HG03159 (cell line): ENCODE results near the gene NKIRAS2.
"Not testable (repeated sequence)": the region's sequence is repeated elsewhere in the genome, so short reads cannot be mapped to it uniquely, and the experiment has no call there.

Source experiments
- ATAC-seq: cut with Tn5 transposase; IDR thresholded peaks from one replicate; pipeline ENCODE4 v1.9.1; 2021; ENCODE audit warnings: mild to moderate bottlenecking, moderate library complexity; ENCODE audit not compliant: unreplicated experiment

Gene NKIRAS2

GRCh38 chr17:41996855-41997164, 23.1 kb upstream of the NKIRAS2 start:
- ATAC-seq: no peak

GRCh38 chr17:41998497-41998896, 21.4 kb upstream of the NKIRAS2 start:
- no peak for ATAC-seq

DNA sequence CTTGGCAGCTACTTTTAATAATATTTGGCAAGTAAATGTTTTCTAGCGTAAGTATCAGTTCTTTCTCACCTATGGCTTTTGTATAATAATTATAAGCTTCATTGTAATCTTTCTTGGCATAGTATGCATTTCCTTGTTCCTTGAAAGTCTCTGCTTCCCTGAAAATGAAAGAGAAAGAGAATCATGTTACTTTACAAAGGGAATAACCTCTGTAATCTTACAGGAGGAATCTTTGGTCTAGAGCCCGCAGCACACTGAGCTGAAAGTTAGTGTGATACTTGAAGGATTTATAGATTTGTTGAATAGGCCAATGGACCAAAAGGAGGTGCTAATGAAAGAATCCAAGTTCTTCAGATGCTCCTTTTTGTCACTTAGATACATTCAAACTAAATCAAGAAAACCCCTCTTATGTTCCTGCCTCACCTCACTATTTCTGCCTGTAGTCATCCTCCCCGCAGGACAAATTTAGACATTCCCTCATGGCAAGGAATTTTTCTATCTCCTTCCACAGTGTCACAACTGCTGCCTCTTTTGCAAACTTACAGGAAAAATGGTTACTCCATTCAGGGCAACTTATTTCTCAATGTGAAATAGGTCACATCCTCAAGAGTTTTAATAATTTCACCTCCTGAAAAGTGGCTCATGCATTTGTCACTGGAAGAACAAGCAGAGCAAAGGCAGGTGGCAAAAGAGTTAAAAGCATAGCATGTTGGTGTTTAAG, 19.3 kb upstream of the NKIRAS2 start:
- no peak for ATAC-seq

DNA sequence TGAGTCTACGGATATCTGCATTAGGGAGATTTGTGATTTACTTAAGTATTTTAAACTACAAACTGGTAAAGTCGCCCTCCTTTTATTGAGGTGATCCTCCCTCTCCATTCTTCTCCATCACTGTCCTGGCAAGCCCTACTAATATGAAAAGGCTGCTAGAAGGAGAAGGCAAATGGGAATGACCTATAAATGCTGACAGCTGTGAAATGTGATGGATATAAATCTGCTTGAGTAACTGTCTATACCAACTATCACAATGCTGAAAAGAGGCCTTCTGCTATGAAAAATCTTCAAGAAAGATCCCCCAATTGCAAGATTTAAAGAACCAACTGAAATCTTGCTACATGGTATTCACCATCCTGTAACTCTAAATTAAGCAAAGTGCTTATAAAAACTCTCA, 18.2 kb upstream of the NKIRAS2 start:
- no peak for ATAC-seq

GRCh38 chr17:42002175-42002791, 17.6 kb upstream of the NKIRAS2 start:
- no peak for ATAC-seq

DNA sequence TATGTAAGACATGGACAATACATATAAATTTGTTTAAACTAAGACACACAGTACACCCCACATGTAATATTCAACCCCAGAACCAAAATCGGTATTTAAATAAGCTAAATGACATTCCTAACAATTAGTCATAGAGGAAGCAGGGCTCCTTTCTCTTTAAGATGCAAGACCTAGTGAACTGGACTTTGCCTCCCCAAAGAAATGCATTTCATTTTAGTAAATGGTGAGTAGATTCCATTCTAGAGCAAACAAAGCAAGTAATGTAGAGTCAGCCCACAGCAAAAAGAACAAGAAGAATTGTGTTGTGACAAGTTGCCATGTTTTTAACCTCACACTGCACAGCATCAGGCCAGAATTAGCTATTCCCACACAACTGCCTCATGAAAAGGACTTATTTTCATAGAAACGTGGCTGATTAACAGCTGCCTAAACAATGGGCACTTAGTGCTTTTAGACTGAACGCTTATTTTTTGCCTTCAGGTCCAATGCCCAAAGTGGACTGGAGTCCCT, 17.0 kb upstream of the NKIRAS2 start:
- ATAC-seq: no peak

GRCh38 chr17:42005166-42005565, 14.7 kb upstream of the NKIRAS2 start:
- ATAC-seq: no peak

- ATAC-seq: no peak
Observed at GRCh38 chr17:42009170-42009569, 10.7 kb upstream of the NKIRAS2 start.

DNA sequence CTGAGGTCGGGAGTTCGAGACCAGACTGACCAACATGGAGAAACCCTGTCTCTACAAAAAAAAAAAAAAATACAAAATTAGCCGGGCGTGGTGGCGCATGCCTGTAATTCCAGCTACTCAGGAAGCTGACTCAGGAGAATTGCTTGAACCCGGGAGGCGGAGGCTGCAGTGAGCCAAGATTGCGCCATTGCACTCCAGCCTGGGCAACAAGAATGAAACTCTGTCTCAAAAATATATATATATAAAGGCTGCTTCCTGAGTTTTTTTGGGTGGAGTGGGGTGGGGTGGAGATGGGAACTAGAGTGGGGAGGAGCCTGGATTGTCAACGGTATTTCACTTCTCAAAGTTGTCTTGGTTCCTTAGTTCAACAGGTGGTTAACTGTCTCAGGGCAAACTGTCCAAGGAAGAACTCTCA, 9.6 kb upstream of the NKIRAS2 start:
- not testable (repeated sequence) for ATAC-seq

DNA sequence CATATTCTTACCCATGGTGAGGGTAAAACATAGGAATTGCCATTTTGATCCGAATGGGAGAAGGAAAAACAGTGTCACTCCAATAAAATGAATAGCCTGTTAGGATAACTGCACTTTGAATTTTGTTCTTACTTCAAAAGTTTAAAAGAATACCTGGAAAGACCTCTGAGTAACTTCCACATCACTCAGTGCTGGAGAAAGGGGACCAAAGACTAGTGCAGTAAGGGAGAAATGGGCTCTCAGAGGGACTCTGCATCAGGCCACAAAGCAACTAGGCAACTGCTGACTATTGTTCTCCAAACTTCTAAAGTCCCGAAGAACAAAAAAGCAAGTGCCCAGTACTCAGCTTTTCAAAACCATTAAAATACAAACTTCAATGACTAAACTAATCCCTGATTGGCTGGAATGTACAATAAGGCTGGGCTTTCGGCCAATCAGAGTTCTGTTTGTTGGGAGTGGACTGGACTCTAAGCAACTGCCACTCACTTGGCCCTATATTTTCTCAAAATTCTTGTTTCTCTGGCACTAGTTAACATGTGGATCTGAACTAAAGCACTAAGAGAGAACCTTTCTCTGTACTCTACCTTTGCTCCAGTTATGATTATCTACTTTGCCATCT, 8.9 kb upstream of the NKIRAS2 start:
- ATAC-seq: no peak

GRCh38 chr17:42012363-42012762, 7.5 kb upstream of the NKIRAS2 start:
- ATAC-seq: not testable (repeated sequence)

- ATAC-seq: not testable (repeated sequence)
Observed at GRCh38 chr17:42013740-42014139, 6.2 kb upstream of the NKIRAS2 start.

- ATAC-seq: no peak
Observed at GRCh38 chr17:42016411-42016831, 3.5 kb upstream of the NKIRAS2 start.

GRCh38 chr17:42016941-42017865, 2.7 kb upstream of the NKIRAS2 start, which contains the start of gene DNAJC7:
TSS of gene DNAJC7 (minus strand) at chr17:42017439. CDS start at chr17:42017416, 23 bp downstream.
- ATAC-seq: peak; percentile 76

DNA sequence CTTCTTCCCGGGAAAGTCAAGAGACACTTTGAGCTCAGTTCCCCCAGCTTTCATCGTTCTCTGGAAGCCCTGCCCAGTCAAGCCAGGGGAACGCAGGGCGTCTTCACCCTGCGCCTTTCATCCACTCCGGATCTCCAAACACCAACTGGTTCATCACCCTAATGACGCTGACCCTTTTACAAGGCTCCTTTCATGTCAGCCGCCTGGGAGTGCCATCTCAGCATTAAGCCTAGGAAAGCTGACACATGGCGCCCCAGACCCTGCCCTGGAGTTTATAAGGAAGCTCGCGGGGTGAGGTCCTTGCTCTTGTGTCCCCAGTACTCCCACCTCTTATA, 2.1 kb upstream of the NKIRAS2 start:
- peak; percentile 10 for ATAC-seq

DNA sequence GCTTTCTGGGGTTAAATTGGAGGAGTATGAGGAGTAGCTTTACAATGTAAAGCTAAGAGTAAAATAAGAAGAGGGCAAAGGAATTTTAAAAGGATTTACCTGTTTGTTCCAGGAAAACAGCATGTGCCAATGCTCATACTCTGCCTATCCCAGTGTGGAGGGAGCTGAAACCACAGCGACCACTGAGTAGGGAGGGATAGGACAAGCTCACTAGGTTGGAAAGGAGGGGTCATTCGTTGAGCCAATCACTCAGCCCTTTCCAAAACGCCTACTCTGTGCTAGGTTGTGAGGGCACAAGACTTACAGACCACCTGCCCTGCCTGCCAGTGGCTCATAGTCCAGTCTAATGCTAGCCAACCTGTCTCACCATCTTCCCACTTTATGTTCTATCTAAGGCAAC, 1.6 kb upstream of the NKIRAS2 start:
- ATAC-seq: no peak

GRCh38 chr17:42018988-42019387, 902 bp upstream of the NKIRAS2 start:
- ATAC-seq: no peak

DNA sequence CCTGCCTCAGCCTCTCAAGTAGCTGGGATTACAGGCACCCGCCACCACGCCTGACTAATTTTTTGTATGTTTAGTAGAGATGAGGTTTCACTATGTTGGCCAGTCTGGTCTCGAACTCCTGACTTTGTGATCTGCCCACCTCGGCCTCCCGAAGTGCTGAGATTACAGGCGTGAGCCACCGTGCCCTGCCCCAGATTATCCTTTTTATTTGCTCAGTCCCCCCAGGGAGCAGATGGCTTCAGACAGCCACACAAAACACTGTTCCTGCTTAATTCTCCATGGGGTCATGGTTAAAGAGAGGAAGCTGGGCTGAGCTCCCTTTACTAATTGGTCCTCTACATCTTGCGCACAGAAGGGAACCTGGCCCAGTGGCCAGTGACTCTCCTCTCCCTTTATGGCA, 955 bp downstream of the NKIRAS2 start:
- ATAC-seq: not testable (repeated sequence)

GRCh38 chr17:42023524-42024349, 3.8 kb downstream of the NKIRAS2 start:
- ATAC-seq: no peak

GRCh38 chr17:42025191-42025579, 5.3 kb downstream of the NKIRAS2 start:
- ATAC-seq: no peak
